ENCODE data around the gene AP3S2.

The AP3S2 gene

GRCh38 chr15:89864958-89865739 is 28.6 kb downstream of the AP3S2 start:
- H3K9me2 ChIP-seq (replicated peaks; ENCODE audit: low read depth, low read length), result no peaks in the 10 kb centered on the region
- no peaks in the 10 kb centered on the region for H3K9me3 ChIP-seq (ENCODE audit: insufficient read depth, low read depth, low read length)
- H3K27me3 ChIP-seq (ENCODE audit: insufficient read depth, low read length, poor library complexity, severe bottlenecking), result no peaks in the 10 kb centered on the region
- H3K79me2 ChIP-seq (ENCODE audit: insufficient read depth, low read length), result no peaks in the 10 kb centered on the region
- no peaks in the 10 kb centered on the region for H3F3A ChIP-seq (ENCODE audit: low read depth)
- H3K36me3 ChIP-seq (ENCODE audit: insufficient read depth, low read length), result peaks cover 21% of the 10 kb centered on the region; the same call in 1 of the 2 replicates
- H3K4me2 ChIP-seq (ENCODE audit: low read depth, low read length, poor library complexity, severe bottlenecking), result no peak overlapping the region
- no peaks in the 10 kb centered on the region for H4K20me1 ChIP-seq (ENCODE audit: insufficient read depth, low read length, poor library complexity, severe bottlenecking)
- no peak overlapping the region for H3K9ac ChIP-seq (ENCODE audit: low read depth, low read length, poor library complexity, severe bottlenecking)
- TF ChIP-seq CTCF (conservative IDR thresholded peaks at IDR 0.05; ENCODE audit: low read length), result no peak; the same call in 1 of the 2 replicates
- no peak for TF ChIP-seq EZH2phosphoT487 (IDR thresholded peaks at IDR 0.05; ENCODE audit: borderline replicate concordance)
- H3K4me1 ChIP-seq (ENCODE audit: insufficient read depth, low read length, poor library complexity, severe bottlenecking), result peaks cover 6% of the 10 kb centered on the region
- no peak overlapping the region for H2AFZ ChIP-seq (ENCODE audit: low read length)
- no peak overlapping the region for H3K4me3 ChIP-seq (ENCODE audit: low read length, poor library complexity, severe bottlenecking)

GRCh38 chr15:89863918-89864317 is 29.9 kb downstream of the AP3S2 start:
- H3K27me3 ChIP-seq (ENCODE audit: insufficient read depth, low read length, poor library complexity, severe bottlenecking), result no peaks in the 10 kb centered on the region
- no peak overlapping the region for H3K4me3 ChIP-seq (ENCODE audit: low read length, poor library complexity, severe bottlenecking)
- no peaks in the 10 kb centered on the region for H3K9me3 ChIP-seq (ENCODE audit: insufficient read depth, low read depth, low read length)
- H3K4me1 ChIP-seq (ENCODE audit: insufficient read depth, low read length, poor library complexity, severe bottlenecking), result peaks cover 6% of the 10 kb centered on the region
- no peak overlapping the region for H2AFZ ChIP-seq (ENCODE audit: low read length)
- H3F3A ChIP-seq (ENCODE audit: low read depth), result no peaks in the 10 kb centered on the region
- H3K79me2 ChIP-seq (ENCODE audit: insufficient read depth, low read length), result no peaks in the 10 kb centered on the region
- H3K36me3 ChIP-seq (ENCODE audit: insufficient read depth, low read length), result peaks cover 25% of the 10 kb centered on the region; the same call in 1 of the 2 replicates
- TF ChIP-seq EZH2phosphoT487 (IDR thresholded peaks at IDR 0.05; ENCODE audit: borderline replicate concordance), result no peak
- H4K20me1 ChIP-seq (ENCODE audit: insufficient read depth, low read length, poor library complexity, severe bottlenecking), result no peaks in the 10 kb centered on the region
- H3K4me2 ChIP-seq (ENCODE audit: low read depth, low read length, poor library complexity, severe bottlenecking), result no peak overlapping the region
- H3K9ac ChIP-seq (ENCODE audit: low read depth, low read length, poor library complexity, severe bottlenecking), result no peak overlapping the region
- H3K9me2 ChIP-seq (replicated peaks; ENCODE audit: low read depth, low read length), result no peaks in the 10 kb centered on the region

- no peaks in the 10 kb centered on the region for H3K27me3 ChIP-seq (ENCODE audit: insufficient read depth, low read length, poor library complexity, severe bottlenecking)
- no peak overlapping the region for H3K4me3 ChIP-seq (ENCODE audit: low read length, poor library complexity, severe bottlenecking)
- H3K36me3 ChIP-seq (ENCODE audit: insufficient read depth, low read length), result peaks cover 25% of the 10 kb centered on the region; the same call in 1 of the 2 replicates
- H3K9me3 ChIP-seq (ENCODE audit: insufficient read depth, low read depth, low read length), result no peaks in the 10 kb centered on the region
- H3F3A ChIP-seq (ENCODE audit: low read depth), result no peaks in the 10 kb centered on the region
- no peaks in the 10 kb centered on the region for H3K79me2 ChIP-seq (ENCODE audit: insufficient read depth, low read length)
- H4K20me1 ChIP-seq (ENCODE audit: insufficient read depth, low read length, poor library complexity, severe bottlenecking), result no peaks in the 10 kb centered on the region
- H3K9ac ChIP-seq (ENCODE audit: low read depth, low read length, poor library complexity, severe bottlenecking), result no peak overlapping the region
- H2AFZ ChIP-seq (ENCODE audit: low read length), result no peak overlapping the region
- TF ChIP-seq EZH2phosphoT487 (IDR thresholded peaks at IDR 0.05; ENCODE audit: borderline replicate concordance), result no peak
- no peak for TF ChIP-seq CTCF (conservative IDR thresholded peaks at IDR 0.05; ENCODE audit: low read length)
- no peaks in the 10 kb centered on the region for H3K9me2 ChIP-seq (replicated peaks; ENCODE audit: low read depth, low read length)
- H3K4me1 ChIP-seq (ENCODE audit: insufficient read depth, low read length, poor library complexity, severe bottlenecking), result peaks cover 6% of the 10 kb centered on the region
- H3K4me2 ChIP-seq (ENCODE audit: low read depth, low read length, poor library complexity, severe bottlenecking), result no peak overlapping the region
Observed at GRCh38 chr15:89860891-89861290, 32.9 kb downstream of the AP3S2 start.

All from Loucy (cell line).